OCI-LY1 (cell line): ENCODE results near the gene NUP153.

Experiments
- H2AFZ ChIP-seq: fragments of 200-600 bp; sonication (generic), shearing (Covaris generic); 2 replicates; pipeline ENCODE4 v1.6.0; 2014; ENCODE audit warnings: antibody characterized with exemption, mild to moderate bottlenecking, low read length
- H3F3A ChIP-seq: fragments of 200-600 bp; sonication (generic), shearing (Covaris generic); 2 replicates; pipeline ENCODE4 v1.6.0; 2014; ENCODE audit warnings: mild to moderate bottlenecking, antibody characterized with exemption, low read length, moderate library complexity; ENCODE audit not compliant: insufficient read depth
- H3K27ac ChIP-seq: fragments of 200-600 bp; sonication (generic); 2 replicates; pipeline ENCODE4 v1.5.1; 2014; ENCODE audit warnings: low read length, mixed run types, mild to moderate bottlenecking, low read depth; ENCODE audit not compliant: poor library complexity, severe bottlenecking
- H3K27me3 ChIP-seq: fragments of 200-600 bp; sonication (generic); 2 replicates; pipeline ENCODE4 v1.6.0; 2014; ENCODE audit warnings: antibody characterized with exemption, mild to moderate bottlenecking, low read length, moderate library complexity; ENCODE audit not compliant: insufficient read depth
- H3K36me3 ChIP-seq: fragments of 200-600 bp; sonication (generic); 2 replicates; pipeline ENCODE4 v1.6.1; 2014; ENCODE audit warnings: mild to moderate bottlenecking, antibody characterized with exemption, low read length, moderate library complexity, mixed read lengths; ENCODE audit not compliant: insufficient read depth
- H3K4me1 ChIP-seq: fragments of 200-600 bp; sonication (generic); 2 replicates; pipeline ENCODE4 v1.5.1; 2014; ENCODE audit warnings: mild to moderate bottlenecking, low read length, moderate library complexity; ENCODE audit not compliant: insufficient read depth, severe bottlenecking
- H3K4me2 ChIP-seq: fragments of 200-600 bp; sonication (generic), shearing (Covaris generic); 2 replicates; pipeline ENCODE4 v1.6.1; 2014; ENCODE audit warnings: low read length
- H3K4me3 ChIP-seq: fragments of 200-600 bp; sonication (generic); 2 replicates; pipeline ENCODE4 v1.5.1; 2014; ENCODE audit warnings: low read length, low read depth, mild to moderate bottlenecking, mixed read lengths; ENCODE audit not compliant: poor library complexity, severe bottlenecking
- H3K79me2 ChIP-seq: fragments of 200-600 bp; shearing (Covaris generic); 2 replicates; pipeline ENCODE4 v1.6.1; 2016; ENCODE audit warnings: mixed run types, low read length, mixed read lengths; ENCODE audit not compliant: insufficient read depth
- H3K9ac ChIP-seq: fragments of 200-600 bp; sonication (generic), shearing (Covaris generic); 2 replicates; pipeline ENCODE4 v1.6.1; 2014; ENCODE audit warnings: mild to moderate bottlenecking, low read length, mixed read lengths
- H3K9me2 ChIP-seq: fragments of 200-600 bp; sonication (generic), shearing (Covaris generic); 2 replicates; pipeline ENCODE4 v1.6.1; 2014; ENCODE audit warnings: low read depth, mild to moderate bottlenecking, low read length, mixed read lengths
- H3K9me3 ChIP-seq: fragments of 200-600 bp; shearing (Covaris generic); 2 replicates; pipeline ENCODE4 v1.6.1; 2014; ENCODE audit warnings: low read length, mixed read lengths
- H4K20me1 ChIP-seq: fragments of 200-600 bp; sonication (generic), shearing (Covaris generic); 2 replicates; pipeline ENCODE4 v1.6.0; 2016; ENCODE audit warnings: mild to moderate bottlenecking, low read length; ENCODE audit not compliant: insufficient read depth
- EZH2 ChIP-seq: fragments of 200-600 bp; sonication (generic), shearing (Covaris generic); IDR thresholded peaks from 2 replicates; pipeline ENCODE4 v1.8.0; 2017; ENCODE audit warnings: borderline replicate concordance, mixed run types, mild to moderate bottlenecking, antibody characterized with exemption, low read length, moderate library complexity, mixed read lengths
- TF ChIP-seq, protein P1 (sequence below): fragments of 200-600 bp; sonication (generic), shearing (Covaris generic); IDR thresholded peaks from 2 replicates; pipeline ENCODE4 v1.5.1; 2017; ENCODE audit warnings: mild to moderate bottlenecking, antibody characterized with exemption, low read length, moderate library complexity, mixed read lengths

Gene NUP153

DNA sequence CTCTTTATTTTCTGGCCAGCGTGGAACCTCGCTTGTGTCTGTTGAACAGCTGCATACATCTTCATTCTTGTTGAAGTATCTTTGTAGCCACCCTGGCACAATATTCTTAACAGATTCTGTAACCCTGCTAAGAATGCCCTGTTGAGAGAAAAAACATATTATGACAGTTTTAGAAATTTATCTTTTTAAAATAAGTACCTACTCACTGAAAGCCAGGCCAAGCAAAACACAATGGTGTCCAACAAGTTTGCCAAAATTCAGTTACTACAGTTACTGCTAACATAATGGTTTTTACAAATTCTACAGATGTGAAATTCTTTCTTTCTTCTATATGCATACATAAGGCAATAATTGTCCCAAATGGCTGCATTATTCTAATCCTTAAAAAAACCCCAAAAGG lies 18.2 kb downstream of the NUP153 start:
- H3K27ac ChIP-seq = no peak overlapping the region
- no peaks in the 10 kb centered on the region for H3K9me3 ChIP-seq
- peaks cover 9% of the 10 kb centered on the region for H3K4me1 ChIP-seq
- H3K36me3 ChIP-seq = peaks cover 60% of the 10 kb centered on the region
- no peaks in the 10 kb centered on the region for H3K9me2 ChIP-seq
- no peak overlapping the region for H3K4me3 ChIP-seq
- TF ChIP-seq EZH2 = no peak
- TF ChIP-seq, protein P1, sequence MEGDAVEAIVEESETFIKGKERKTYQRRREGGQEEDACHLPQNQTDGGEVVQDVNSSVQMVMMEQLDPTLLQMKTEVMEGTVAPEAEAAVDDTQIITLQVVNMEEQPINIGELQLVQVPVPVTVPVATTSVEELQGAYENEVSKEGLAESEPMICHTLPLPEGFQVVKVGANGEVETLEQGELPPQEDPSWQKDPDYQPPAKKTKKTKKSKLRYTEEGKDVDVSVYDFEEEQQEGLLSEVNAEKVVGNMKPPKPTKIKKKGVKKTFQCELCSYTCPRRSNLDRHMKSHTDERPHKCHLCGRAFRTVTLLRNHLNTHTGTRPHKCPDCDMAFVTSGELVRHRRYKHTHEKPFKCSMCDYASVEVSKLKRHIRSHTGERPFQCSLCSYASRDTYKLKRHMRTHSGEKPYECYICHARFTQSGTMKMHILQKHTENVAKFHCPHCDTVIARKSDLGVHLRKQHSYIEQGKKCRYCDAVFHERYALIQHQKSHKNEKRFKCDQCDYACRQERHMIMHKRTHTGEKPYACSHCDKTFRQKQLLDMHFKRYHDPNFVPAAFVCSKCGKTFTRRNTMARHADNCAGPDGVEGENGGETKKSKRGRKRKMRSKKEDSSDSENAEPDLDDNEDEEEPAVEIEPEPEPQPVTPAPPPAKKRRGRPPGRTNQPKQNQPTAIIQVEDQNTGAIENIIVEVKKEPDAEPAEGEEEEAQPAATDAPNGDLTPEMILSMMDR = no peak
- no peak overlapping the region for H2AFZ ChIP-seq
- H3F3A ChIP-seq = no peaks in the 10 kb centered on the region
- H3K9ac ChIP-seq = no peak overlapping the region
- H3K4me2 ChIP-seq = no peak overlapping the region
- H3K27me3 ChIP-seq = no peaks in the 10 kb centered on the region
- peaks cover 93% of the 10 kb centered on the region for H3K79me2 ChIP-seq
- peaks cover 2% of the 10 kb centered on the region; the same call in 1 of the 2 replicates for H4K20me1 ChIP-seq

DNA sequence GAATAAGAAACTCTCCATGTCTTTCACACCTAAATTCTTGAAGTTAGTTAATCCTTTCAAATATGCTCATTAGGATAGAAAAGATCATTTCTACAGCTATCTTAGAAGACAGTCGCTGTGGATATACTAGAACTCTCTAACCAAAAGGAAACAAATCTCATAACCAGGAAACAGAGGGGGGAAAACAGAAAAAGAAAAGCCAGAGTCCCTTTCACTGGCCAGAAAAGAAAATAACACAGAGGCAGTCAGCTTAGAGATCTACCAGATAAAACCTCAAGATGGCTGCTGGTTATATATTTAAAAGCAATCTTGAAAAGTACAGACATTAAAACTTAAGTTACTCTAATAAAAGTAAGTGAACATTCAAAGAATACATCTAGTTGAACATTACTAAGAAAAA lies 19.6 kb downstream of the NUP153 start:
- H2AFZ ChIP-seq = no peak overlapping the region
- H3K27me3 ChIP-seq = no peaks in the 10 kb centered on the region
- no peak overlapping the region for H3K9ac ChIP-seq
- no peak overlapping the region for H3K4me2 ChIP-seq
- H3K9me3 ChIP-seq = no peaks in the 10 kb centered on the region
- no peaks in the 10 kb centered on the region for H4K20me1 ChIP-seq
- no peaks in the 10 kb centered on the region for H3K9me2 ChIP-seq
- H3F3A ChIP-seq = no peaks in the 10 kb centered on the region
- peaks cover 60% of the 10 kb centered on the region for H3K36me3 ChIP-seq
- no peak for TF ChIP-seq EZH2
- TF ChIP-seq, protein P1 = no peak
- peaks cover 9% of the 10 kb centered on the region for H3K4me1 ChIP-seq
- peaks cover 93% of the 10 kb centered on the region for H3K79me2 ChIP-seq
- no peak overlapping the region for H3K4me3 ChIP-seq
- no peak overlapping the region for H3K27ac ChIP-seq

DNA sequence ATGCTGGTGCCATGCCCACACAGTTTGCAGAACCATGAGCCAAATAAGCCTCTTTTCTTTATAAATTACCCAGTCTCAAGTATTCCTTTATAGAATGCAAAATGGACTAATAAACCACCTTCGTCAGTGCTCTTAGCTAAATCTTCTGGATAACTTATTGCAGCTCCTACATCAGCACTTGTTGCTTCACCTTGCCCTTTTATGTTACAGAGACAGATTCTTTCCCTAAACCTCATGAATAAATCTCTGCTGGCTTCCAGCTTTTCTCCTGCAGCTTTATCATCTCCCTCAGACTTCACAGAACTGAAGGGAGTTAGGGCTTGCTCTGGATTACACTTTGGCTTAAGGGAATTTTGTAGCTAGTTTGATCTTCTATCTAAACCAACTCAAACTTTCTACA lies 22.6 kb downstream of the NUP153 start:
- no peak overlapping the region for H3K27ac ChIP-seq
- peaks cover 93% of the 10 kb centered on the region for H3K79me2 ChIP-seq
- no peak for TF ChIP-seq EZH2
- TF ChIP-seq, protein P1 = no peak
- no peaks in the 10 kb centered on the region for H3F3A ChIP-seq
- no peaks in the 10 kb centered on the region for H3K9me3 ChIP-seq
- H3K9ac ChIP-seq = no peak overlapping the region
- no peaks in the 10 kb centered on the region for H3K9me2 ChIP-seq
- H3K27me3 ChIP-seq = no peaks in the 10 kb centered on the region
- H3K4me3 ChIP-seq = no peak overlapping the region
- no peaks in the 10 kb centered on the region for H3K4me1 ChIP-seq
- no peak overlapping the region for H3K4me2 ChIP-seq
- H4K20me1 ChIP-seq = no peaks in the 10 kb centered on the region
- no peak overlapping the region for H2AFZ ChIP-seq
- peaks cover 90% of the 10 kb centered on the region for H3K36me3 ChIP-seq
